ENCODE measurements around the gene KRT76. TPM values are rescaled to one million over a fixed set of nuclear protein-coding genes. Genes with fewer than 3 reads are reported as not detected.

KRT76 gene
- total RNA-seq, 1 donor from 2014 or later: not detected

DNA sequence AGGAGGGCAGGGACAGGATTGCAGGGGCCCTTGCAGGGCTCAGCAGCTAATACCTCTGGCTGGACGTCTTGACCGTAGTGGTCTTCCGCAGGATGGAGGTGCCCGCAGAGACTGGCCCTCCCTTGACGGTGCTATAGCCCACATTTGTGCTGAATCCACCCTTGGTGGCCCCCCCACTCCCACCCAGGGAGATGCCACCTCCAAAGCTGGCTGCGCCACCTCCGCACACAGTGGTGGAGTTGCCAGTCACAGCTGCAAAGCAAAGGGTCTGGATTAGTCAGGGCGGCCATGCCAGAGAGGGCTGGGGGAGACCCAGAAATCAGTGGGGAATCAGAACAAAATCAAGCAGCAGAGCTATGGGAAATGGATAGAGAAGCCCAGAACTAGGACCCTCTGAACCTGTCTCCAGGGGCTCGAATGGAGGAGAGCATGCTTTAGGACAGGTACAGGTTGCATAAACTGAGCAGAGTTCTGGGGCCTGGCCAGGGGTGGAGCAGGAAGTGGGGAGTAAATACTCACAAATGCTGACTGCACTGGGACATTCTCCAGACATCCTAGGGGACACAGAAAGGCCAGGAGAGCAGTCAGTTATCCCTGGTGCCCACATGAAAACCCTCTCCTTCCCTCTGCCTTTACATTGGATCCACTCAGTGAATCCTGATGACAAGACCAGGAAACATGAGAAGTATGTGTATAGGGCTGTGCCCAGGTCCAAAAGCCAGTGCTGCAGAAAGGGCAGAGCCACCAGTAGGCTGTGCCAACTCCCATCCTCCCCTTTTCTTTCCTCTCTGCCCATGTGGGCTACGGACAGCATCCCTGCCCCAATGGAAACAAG is 44.9 kb upstream of the KRT76 start:
- DNase-seq (ENCODE audit: extremely low spot score, unreplicated experiment): no peak
- Mint-ChIP-seq H3K27me3 (ENCODE audit: unreplicated experiment) (peaks cover 25% of the 10 kb centered on the region), H3K36me3 (ENCODE audit: unreplicated experiment) (no peaks in the 10 kb centered on the region), H3K9me3 (ENCODE audit: unreplicated experiment) (no peaks in the 10 kb centered on the region), H3K4me1 (ENCODE audit: unreplicated experiment) (no peaks in the 10 kb centered on the region), H3K27ac (ENCODE audit: unreplicated experiment) (no peak overlapping the region), H3K4me3 (ENCODE audit: unreplicated experiment) (no peak overlapping the region)
- TF ChIP-seq, protein P1, sequence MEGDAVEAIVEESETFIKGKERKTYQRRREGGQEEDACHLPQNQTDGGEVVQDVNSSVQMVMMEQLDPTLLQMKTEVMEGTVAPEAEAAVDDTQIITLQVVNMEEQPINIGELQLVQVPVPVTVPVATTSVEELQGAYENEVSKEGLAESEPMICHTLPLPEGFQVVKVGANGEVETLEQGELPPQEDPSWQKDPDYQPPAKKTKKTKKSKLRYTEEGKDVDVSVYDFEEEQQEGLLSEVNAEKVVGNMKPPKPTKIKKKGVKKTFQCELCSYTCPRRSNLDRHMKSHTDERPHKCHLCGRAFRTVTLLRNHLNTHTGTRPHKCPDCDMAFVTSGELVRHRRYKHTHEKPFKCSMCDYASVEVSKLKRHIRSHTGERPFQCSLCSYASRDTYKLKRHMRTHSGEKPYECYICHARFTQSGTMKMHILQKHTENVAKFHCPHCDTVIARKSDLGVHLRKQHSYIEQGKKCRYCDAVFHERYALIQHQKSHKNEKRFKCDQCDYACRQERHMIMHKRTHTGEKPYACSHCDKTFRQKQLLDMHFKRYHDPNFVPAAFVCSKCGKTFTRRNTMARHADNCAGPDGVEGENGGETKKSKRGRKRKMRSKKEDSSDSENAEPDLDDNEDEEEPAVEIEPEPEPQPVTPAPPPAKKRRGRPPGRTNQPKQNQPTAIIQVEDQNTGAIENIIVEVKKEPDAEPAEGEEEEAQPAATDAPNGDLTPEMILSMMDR (IDR thresholded peaks at IDR 0.05): no peak

DNA sequence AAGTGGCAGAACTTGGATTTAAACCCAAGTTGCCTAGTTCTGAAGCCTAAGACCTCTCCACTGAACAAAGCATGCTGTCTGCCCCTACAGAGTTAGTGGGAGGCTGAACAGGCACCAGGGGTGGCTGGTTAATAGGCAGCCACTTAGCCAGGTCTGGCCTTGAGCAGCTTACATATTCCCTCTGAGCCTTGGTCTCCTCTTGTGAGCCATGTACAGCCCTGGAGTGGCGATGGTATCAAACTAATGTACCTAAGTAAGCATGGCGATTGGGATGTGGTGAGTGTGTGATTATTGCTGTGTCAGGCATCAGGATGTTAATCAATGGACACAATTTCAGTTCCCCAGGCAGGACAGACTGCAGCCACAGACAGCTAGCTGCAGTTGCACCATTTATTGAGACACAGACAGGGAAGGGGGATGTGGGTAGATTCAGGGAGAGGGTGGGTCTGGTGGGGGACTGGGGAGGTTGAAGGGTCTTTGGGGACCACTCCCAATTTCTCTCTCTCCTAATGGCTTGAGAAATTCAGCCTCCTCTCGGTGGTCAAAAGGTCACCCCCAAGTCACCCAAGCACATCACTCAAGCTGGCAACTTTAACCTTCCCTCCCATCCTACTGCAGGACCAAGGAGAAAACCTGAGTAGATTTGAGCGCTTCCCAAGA is 44.1 kb upstream of the KRT76 start:
- no peaks in the 10 kb centered on the region for H3K4me1 Mint-ChIP-seq (ENCODE audit: unreplicated experiment)
- TF ChIP-seq, protein P1 (IDR thresholded peaks at IDR 0.05): no peak
- peaks cover 28% of the 10 kb centered on the region for H3K27me3 Mint-ChIP-seq (ENCODE audit: unreplicated experiment)
- no peak overlapping the region for H3K27ac Mint-ChIP-seq (ENCODE audit: unreplicated experiment)
- no peaks in the 10 kb centered on the region for H3K9me3 Mint-ChIP-seq (ENCODE audit: unreplicated experiment)
- no peaks in the 10 kb centered on the region for H3K36me3 Mint-ChIP-seq (ENCODE audit: unreplicated experiment)
- H3K4me3 Mint-ChIP-seq (ENCODE audit: unreplicated experiment): no peak overlapping the region
- DNase-seq (ENCODE audit: extremely low spot score, unreplicated experiment): no peak

DNA sequence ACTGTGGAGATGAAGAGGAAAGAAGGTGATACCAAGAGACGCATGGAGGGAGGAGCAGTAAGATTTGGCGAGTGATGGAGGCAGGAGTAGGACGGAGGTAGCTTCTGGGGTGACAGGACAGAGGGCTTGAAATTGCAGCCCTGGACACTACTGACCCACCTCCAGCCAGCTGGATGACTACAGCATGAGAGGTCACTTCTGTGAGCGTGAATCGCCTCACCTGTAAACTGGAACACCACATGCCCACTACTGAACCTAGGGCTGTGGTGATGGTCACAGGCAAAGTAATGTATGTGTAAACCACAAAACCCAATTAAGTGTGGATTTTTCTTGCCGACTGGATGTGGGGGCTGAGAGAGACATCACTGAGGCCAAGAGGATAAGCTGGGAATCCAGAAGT is 43.4 kb upstream of the KRT76 start:
- Mint-ChIP-seq H3K36me3 (ENCODE audit: unreplicated experiment) (no peaks in the 10 kb centered on the region), H3K4me1 (ENCODE audit: unreplicated experiment) (no peaks in the 10 kb centered on the region), H3K27ac (ENCODE audit: unreplicated experiment) (no peak overlapping the region), H3K27me3 (ENCODE audit: unreplicated experiment) (peaks cover 30% of the 10 kb centered on the region), H3K4me3 (ENCODE audit: unreplicated experiment) (no peak overlapping the region), H3K9me3 (ENCODE audit: unreplicated experiment) (no peaks in the 10 kb centered on the region)
- TF ChIP-seq, protein P1 (IDR thresholded peaks at IDR 0.05): no peak
- no peak for DNase-seq (ENCODE audit: extremely low spot score, unreplicated experiment)

DNA sequence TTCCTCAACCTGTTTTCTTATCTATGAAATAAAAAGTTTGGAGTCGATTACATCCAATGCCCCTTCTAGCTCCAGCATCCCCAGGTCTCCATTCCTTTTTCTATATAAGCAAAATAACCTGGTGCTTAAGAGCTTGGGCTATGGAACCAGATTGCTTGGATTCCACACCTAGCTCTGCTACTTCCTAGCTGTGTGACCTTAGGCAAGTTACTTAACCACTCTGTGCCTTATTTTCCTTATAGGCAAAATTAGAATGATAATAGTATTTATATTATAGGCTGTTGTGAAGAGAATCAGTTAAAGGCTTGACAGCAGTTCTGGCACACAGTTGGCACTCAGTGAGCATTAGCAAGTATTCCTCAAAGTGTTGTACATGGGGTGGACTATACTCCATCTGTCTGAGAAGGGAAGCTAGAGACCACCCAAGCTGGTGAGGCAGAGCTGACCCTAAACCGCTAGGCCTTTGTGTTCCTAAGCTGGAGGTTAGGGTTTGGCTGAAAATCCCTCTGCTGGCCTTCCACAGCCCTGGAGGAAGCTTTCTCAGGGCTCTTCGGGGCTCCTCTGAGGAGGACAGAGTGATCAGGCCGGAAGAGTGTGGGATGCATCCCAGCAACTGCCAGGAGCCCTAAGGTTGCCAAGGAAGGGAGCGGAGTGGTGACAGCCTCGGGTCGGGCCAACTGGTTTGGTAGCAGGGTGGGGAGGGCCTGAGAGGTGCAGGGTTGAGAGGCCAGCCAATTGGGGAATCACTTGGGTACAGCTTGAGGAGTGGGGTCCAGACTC is 42.8 kb upstream of the KRT76 start:
- Mint-ChIP-seq H3K4me1 (ENCODE audit: unreplicated experiment) (no peaks in the 10 kb centered on the region), H3K36me3 (ENCODE audit: unreplicated experiment) (no peaks in the 10 kb centered on the region), H3K27ac (ENCODE audit: unreplicated experiment) (no peak overlapping the region), H3K9me3 (ENCODE audit: unreplicated experiment) (no peaks in the 10 kb centered on the region), H3K4me3 (ENCODE audit: unreplicated experiment) (no peak overlapping the region), H3K27me3 (ENCODE audit: unreplicated experiment) (peaks cover 36% of the 10 kb centered on the region)
- no peak for DNase-seq (ENCODE audit: extremely low spot score, unreplicated experiment)
- TF ChIP-seq, protein P1 (IDR thresholded peaks at IDR 0.05): no peak

Data from osteocyte (in vitro differentiated cells).